ENCODE measurements around the gene SERPINA3. TPM values are rescaled to one million over a fixed set of nuclear protein-coding genes. Genes with fewer than 3 reads are reported as not detected.

SERPINA3 gene
- total and polyA plus RNA-seq, 10 of the 15 experiments (the other 5 are each of a cell fraction or from before 2014, with no cell fraction given), result 2.2 TPM; not detected in 9

DNA sequence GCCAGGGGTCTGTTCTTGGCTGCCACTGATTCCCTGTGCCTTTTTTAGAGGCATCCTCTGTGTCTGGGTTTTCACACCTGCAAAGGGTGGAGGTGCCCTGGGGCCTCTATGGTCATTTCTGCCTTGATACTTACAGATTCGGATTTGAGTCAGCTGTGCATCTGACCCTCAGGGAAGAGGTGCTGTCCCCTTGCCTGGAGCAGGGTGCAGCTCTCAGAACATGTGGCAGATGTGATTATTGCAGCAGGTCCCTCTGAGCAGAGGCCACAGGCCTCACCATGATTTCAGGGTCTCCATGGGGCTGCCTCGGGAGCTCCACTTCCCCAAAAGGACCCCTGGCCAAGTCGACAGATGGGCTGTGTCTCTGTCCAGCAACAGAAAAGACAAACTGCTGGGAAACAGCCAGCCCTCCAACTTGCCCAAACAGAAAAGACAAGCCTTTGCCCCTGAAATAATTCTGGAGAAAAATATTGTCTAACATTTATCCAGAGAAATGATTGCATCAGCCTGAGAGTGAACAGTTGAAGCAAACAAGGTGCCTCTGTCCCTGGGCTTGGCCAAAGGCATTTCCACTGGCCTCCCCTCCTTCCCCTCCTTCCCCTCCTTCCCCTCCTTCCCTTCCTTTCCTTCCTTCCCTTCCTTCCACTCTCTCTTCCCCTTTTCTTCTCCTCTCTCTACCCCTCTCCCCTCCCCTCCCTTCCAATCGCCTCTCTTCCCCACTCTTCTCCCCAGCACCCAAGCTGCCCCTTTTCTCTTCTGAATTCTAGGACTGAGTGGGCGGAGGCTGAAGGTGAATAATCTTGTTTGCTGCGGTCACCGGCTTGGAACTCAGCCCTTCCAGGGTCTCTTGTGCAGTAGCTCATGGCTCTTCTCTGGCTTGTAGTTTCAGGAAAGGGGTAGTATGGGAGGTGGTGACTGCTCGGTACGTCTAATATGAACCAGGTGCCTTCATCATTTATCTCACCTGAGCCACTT, 676 bp downstream of the SERPINA3 start (continued):
- TF ChIP-seq, protein P1, sequence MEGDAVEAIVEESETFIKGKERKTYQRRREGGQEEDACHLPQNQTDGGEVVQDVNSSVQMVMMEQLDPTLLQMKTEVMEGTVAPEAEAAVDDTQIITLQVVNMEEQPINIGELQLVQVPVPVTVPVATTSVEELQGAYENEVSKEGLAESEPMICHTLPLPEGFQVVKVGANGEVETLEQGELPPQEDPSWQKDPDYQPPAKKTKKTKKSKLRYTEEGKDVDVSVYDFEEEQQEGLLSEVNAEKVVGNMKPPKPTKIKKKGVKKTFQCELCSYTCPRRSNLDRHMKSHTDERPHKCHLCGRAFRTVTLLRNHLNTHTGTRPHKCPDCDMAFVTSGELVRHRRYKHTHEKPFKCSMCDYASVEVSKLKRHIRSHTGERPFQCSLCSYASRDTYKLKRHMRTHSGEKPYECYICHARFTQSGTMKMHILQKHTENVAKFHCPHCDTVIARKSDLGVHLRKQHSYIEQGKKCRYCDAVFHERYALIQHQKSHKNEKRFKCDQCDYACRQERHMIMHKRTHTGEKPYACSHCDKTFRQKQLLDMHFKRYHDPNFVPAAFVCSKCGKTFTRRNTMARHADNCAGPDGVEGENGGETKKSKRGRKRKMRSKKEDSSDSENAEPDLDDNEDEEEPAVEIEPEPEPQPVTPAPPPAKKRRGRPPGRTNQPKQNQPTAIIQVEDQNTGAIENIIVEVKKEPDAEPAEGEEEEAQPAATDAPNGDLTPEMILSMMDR (IDR thresholded peaks at IDR 0.05 in 2 of 3, conservative IDR thresholded peaks at IDR 0.05 in 1 of 3; ENCODE audit: control insufficient read depth in 2 of 3, extremely low read depth in 1 of 3, insufficient read depth in 1 of 3, low read depth in 3 of 3, low read length in 3 of 3), result no peak
- TF ChIP-seq ATF7 (IDR thresholded peaks at IDR 0.05; ENCODE audit: low read depth), result no peak
- TF ChIP-seq SUZ12 (IDR thresholded peaks at IDR 0.05; ENCODE audit: unreplicated experiment), result no peak
- TF ChIP-seq NBN (IDR thresholded peaks at IDR 0.05), result no peak
- TF ChIP-seq SREBF2 (IDR thresholded peaks at IDR 0.05; ENCODE audit: low read length), result no peak

DNA sequence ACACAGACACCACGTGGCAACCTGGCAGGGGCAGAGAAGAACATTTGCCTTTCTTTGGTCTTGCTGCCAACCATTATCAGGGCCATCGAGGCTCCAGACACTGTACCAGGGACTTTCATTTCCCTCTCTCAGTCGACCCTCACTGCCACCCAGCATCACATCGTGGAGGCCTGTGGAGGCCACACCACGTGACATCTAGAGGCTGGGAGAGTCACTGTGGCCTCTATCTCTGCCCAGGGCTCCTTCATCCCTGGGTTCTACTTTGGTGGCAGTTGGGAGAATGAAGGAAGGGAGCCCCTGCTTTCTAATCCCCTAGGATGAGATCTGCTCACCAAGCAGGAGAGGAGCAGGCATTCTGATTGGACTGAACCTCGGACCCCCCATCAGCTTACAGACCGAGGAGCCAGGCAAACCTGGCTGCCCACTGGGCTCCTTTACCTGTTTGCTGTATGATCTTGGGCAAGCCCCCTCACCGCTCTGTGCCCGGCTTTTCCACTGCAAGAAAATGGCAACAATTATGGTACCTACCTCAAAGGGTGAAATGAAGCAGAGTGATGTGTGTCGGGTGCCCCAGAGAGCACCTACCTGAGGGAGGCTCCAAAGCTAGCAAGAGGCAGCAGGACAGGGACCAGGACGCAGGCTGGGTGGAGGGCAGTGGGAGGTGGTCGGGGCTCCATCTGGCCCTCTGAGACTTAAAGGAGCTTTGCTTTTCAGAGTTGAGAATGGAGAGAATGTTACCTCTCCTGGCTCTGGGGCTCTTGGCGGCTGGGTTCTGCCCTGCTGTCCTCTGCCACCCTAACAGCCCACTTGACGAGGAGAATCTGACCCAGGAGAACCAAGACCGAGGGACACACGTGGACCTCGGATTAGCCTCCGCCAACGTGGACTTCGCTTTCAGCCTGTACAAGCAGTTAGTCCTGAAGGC, 1.8 kb downstream of the SERPINA3 start:
- Histone ChIP-seq H4K20me1 (ENCODE audit: control insufficient read depth, insufficient read depth) (no peaks in the 10 kb centered on the region), H2AFZ (ENCODE audit: control insufficient read depth, low read depth, low read length) (no peak overlapping the region), H3K27ac (ENCODE audit: control insufficient read depth, insufficient read depth) (no peak overlapping the region), H3K9ac (ENCODE audit: control insufficient read depth, insufficient read depth, low read length) (no peak overlapping the region), H3K9me3 (replicated peaks; ENCODE audit: control insufficient read depth, insufficient read depth, low read length) (peaks cover 7% of the 10 kb centered on the region; the same call in 2 of the 3 replicates), H3K4me1 (ENCODE audit: control insufficient read depth, insufficient read depth, low read length) (no peaks in the 10 kb centered on the region), H3K27me3 (replicated peaks in 1 of 2; ENCODE audit: control insufficient read depth in 2 of 2, insufficient read depth in 2 of 2, low read length in 1 of 2) (no peaks in the 10 kb centered on the region; a peak in 1 of 4 replicates), H3K36me3 (ENCODE audit: control insufficient read depth in 2 of 2, insufficient read depth in 2 of 2, low read length in 1 of 2) (no peaks in the 10 kb centered on the region), H3K4me3 (no peak overlapping the region), H3K79me2 (ENCODE audit: control insufficient read depth, insufficient read depth, low read length) (no peaks in the 10 kb centered on the region), H3K4me2 (ENCODE audit: control insufficient read depth, insufficient read depth) (no peak overlapping the region)
- ChIA-PET POLR2A (no interaction called here), RAD21 (ENCODE audit: unreplicated experiment) (no interaction called here), CTCF (no interaction called here), SMC1A (ENCODE audit: uncharacterized antibody, unreplicated experiment) (no interaction called here)
- ATAC-seq (no peak), FAIRE-seq (no peak), DNase-seq (ENCODE audit: low read depth, low spot score) (no peak)
- BruUV-seq (replicated peaks), result no TSS peak
- intact Hi-C loops (cut with micrococcal nuclease; ENCODE audit: unreplicated experiment), result no loop called here
- 20% methylated on average over 20 of the region's 20 CpGs for WGBS (ENCODE audit: insufficient coverage, insufficient replicate concordance, low lambda C conversion rate, missing lambda C conversion rate)
- in situ Hi-C loops (cut with MboI), result no loop called here
- no peak for TF ChIP-seq PAX8 (IDR thresholded peaks at IDR 0.05)
- TF ChIP-seq FOXM1 (IDR thresholded peaks at IDR 0.05; ENCODE audit: low read depth, low read length), result no peak
- TF ChIP-seq, protein P2, sequence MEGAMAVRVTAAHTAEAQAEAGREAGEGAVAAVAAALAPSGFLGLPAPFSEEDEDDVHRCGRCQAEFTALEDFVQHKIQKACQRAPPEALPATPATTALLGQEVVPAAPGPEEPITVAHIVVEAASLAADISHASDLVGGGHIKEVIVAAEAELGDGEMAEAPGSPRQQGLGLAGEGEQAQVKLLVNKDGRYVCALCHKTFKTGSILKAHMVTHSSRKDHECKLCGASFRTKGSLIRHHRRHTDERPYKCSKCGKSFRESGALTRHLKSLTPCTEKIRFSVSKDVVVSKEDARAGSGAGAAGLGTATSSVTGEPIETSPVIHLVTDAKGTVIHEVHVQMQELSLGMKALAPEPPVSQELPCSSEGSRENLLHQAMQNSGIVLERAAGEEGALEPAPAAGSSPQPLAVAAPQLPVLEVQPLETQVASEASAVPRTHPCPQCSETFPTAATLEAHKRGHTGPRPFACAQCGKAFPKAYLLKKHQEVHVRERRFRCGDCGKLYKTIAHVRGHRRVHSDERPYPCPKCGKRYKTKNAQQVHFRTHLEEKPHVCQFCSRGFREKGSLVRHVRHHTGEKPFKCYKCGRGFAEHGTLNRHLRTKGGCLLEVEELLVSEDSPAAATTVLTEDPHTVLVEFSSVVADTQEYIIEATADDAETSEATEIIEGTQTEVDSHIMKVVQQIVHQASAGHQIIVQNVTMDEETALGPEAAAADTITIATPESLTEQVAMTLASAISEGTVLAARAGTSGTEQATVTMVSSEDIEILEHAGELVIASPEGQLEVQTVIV (IDR thresholded peaks at IDR 0.05; ENCODE audit: borderline replicate concordance, partially characterized antibody), result no peak
- no peak for TF ChIP-seq ETV6 (conservative IDR thresholded peaks at IDR 0.05 in 1 of 2, IDR thresholded peaks at IDR 0.05 in 1 of 2; ENCODE audit: borderline replicate concordance in 1 of 2, low read depth in 1 of 2)
- TF ChIP-seq, protein P3, sequence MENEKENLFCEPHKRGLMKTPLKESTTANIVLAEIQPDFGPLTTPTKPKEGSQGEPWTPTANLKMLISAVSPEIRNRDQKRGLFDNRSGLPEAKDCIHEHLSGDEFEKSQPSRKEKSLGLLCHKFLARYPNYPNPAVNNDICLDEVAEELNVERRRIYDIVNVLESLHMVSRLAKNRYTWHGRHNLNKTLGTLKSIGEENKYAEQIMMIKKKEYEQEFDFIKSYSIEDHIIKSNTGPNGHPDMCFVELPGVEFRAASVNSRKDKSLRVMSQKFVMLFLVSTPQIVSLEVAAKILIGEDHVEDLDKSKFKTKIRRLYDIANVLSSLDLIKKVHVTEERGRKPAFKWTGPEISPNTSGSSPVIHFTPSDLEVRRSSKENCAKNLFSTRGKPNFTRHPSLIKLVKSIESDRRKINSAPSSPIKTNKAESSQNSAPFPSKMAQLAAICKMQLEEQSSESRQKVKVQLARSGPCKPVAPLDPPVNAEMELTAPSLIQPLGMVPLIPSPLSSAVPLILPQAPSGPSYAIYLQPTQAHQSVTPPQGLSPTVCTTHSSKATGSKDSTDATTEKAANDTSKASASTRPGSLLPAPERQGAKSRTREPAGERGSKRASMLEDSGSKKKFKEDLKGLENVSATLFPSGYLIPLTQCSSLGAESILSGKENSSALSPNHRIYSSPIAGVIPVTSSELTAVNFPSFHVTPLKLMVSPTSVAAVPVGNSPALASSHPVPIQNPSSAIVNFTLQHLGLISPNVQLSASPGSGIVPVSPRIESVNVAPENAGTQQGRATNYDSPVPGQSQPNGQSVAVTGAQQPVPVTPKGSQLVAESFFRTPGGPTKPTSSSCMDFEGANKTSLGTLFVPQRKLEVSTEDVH (IDR thresholded peaks at IDR 0.05; ENCODE audit: low read depth, partially characterized antibody), result no peak

Measured in GM12878 (cell line).